Liver (tissue), 9 donors: ENCODE measurements around the gene GRK1. TPM values are rescaled to one million over a fixed set of nuclear protein-coding genes. Genes with fewer than 3 reads are reported as not detected.

ENCODE experiments used
- DNase-seq: peaks from one replicate; pipeline ENCODE4 v3.0.0-alpha.2; 2017; ENCODE audit warnings: low spot score
- H3K27ac ChIP-seq, 2 donors: one replicate each; pipeline ENCODE4 v1.7.0; 2013; ENCODE audit warnings: inconsistent platforms in 2 of 2, low read length in 2 of 2, control low read depth in 1 of 2, low read depth in 1 of 2, mild to moderate bottlenecking in 1 of 2
- H3K27me3 ChIP-seq, 4 donors: one replicate each; pipeline versions ENCODE4 v1.6.1 to v1.7.0; 2013; ENCODE audit warnings: low read length in 3 of 4, inconsistent platforms in 1 of 4, mild to moderate bottlenecking in 1 of 4, moderate library complexity in 1 of 4; ENCODE audit not compliant: control insufficient read depth in 4 of 4, insufficient read depth in 4 of 4
- H3K36me3 ChIP-seq, 4 donors: one replicate each; pipeline versions ENCODE4 v1.6.1 to v1.7.0; 2013; ENCODE audit warnings: low read length in 3 of 4, mild to moderate bottlenecking in 3 of 4, low read depth in 1 of 4, moderate library complexity in 1 of 4; ENCODE audit not compliant: control insufficient read depth in 4 of 4, insufficient read depth in 3 of 4
- H3K4me1 ChIP-seq, 4 donors: one replicate each; pipeline versions ENCODE4 v1.6.1 to v1.7.0; 2013; ENCODE audit warnings: low read length in 3 of 4, mild to moderate bottlenecking in 3 of 4, moderate library complexity in 1 of 4; ENCODE audit not compliant: control insufficient read depth in 4 of 4, insufficient read depth in 4 of 4
- H3K4me3 ChIP-seq, 3 donors: one replicate each; pipeline versions ENCODE4 v1.6.1 to v1.7.0; 2013; ENCODE audit warnings: low read length in 3 of 3, control low read depth in 1 of 3, low read depth in 1 of 3, mild to moderate bottlenecking in 1 of 3
- H3K9ac ChIP-seq, 2 donors: one replicate each; pipeline ENCODE4 v1.7.0; 2013; ENCODE audit warnings: low read length in 2 of 2, mild to moderate bottlenecking in 2 of 2, moderate library complexity in 2 of 2, control low read depth in 1 of 2, low read depth in 1 of 2
- H3K9me3 ChIP-seq, 4 donors: one replicate each; pipeline versions ENCODE4 v1.6.1 to v1.7.0; 2013; ENCODE audit warnings: low read length in 3 of 4; ENCODE audit not compliant: control insufficient read depth in 4 of 4
- ATF3 ChIP-seq: IDR thresholded peaks from 2 replicates; pipeline ENCODE4 v1.6.1; 2016; ENCODE audit warnings: antibody characterized with exemption
- CTCF ChIP-seq: fragments of 150-350 bp; IDR thresholded peaks from 2 replicates; pipeline ENCODE4 v1.5.1; 2017; ENCODE audit warnings: improper control_type of control experiment, low read depth, low read length; ENCODE audit not compliant: missing input control
- EGR1 ChIP-seq, 2 donors: IDR thresholded peaks; 2 replicates each; pipeline ENCODE4 v1.6.1; 2016 to 2018; ENCODE audit warnings: antibody characterized with exemption in 2 of 2, low read depth in 2 of 2
- FOXA1 ChIP-seq: IDR thresholded peaks from 2 replicates; pipeline ENCODE4 v1.6.1; 2016; ENCODE audit warnings: antibody characterized with exemption
- FOXA2 ChIP-seq: IDR thresholded peaks from 2 replicates; pipeline ENCODE4 v1.6.1; 2016; ENCODE audit warnings: antibody characterized with exemption
- GABPA ChIP-seq, 2 donors: IDR thresholded peaks in 1 of 2; conservative IDR thresholded peaks in 1 of 2; 2 replicates each; pipeline ENCODE4 v1.6.1; 2016; ENCODE audit warnings: antibody characterized with exemption in 2 of 2, mild to moderate bottlenecking in 1 of 2, moderate library complexity in 1 of 2
- HNF4A ChIP-seq, 2 donors: conservative IDR thresholded peaks; 2 replicates each; pipeline ENCODE4 v1.6.1; 2016; ENCODE audit warnings: antibody characterized with exemption in 2 of 2, mild to moderate bottlenecking in 2 of 2
- HNF4G ChIP-seq: IDR thresholded peaks from 2 replicates; pipeline ENCODE4 v1.6.1; 2016; ENCODE audit warnings: antibody characterized with exemption
- JUND ChIP-seq, 2 donors: IDR thresholded peaks; 2 replicates each; pipeline ENCODE4 v1.6.1; 2016; ENCODE audit warnings: antibody characterized with exemption in 2 of 2
- MAX ChIP-seq: IDR thresholded peaks from 2 replicates; pipeline ENCODE4 v1.6.1; 2016; ENCODE audit warnings: antibody characterized with exemption
- NR2F2 ChIP-seq: IDR thresholded peaks from 2 replicates; pipeline ENCODE4 v1.6.1; 2016; ENCODE audit warnings: antibody characterized with exemption
- RAD21 ChIP-seq, 2 donors: IDR thresholded peaks; 2 replicates each; pipeline ENCODE4 v1.6.1; 2016; ENCODE audit warnings: antibody characterized with exemption in 2 of 2, mild to moderate bottlenecking in 2 of 2
- REST ChIP-seq: IDR thresholded peaks from 2 replicates; pipeline ENCODE4 v1.6.1; 2016; ENCODE audit warnings: antibody characterized with exemption, mild to moderate bottlenecking
- RXRA ChIP-seq, 2 donors: IDR thresholded peaks; 2 replicates each; pipeline ENCODE4 v1.6.1; 2017 to 2018; ENCODE audit warnings: antibody characterized with exemption in 2 of 2, mild to moderate bottlenecking in 1 of 2
- SP1 ChIP-seq: IDR thresholded peaks from 2 replicates; pipeline ENCODE4 v1.6.1; 2018; ENCODE audit warnings: antibody characterized with exemption, mild to moderate bottlenecking
- TAF1 ChIP-seq: conservative IDR thresholded peaks from 2 replicates; pipeline ENCODE4 v1.6.1; 2016; ENCODE audit warnings: antibody characterized with exemption, mild to moderate bottlenecking
- YY1 ChIP-seq: IDR thresholded peaks from 2 replicates; pipeline ENCODE4 v1.6.1; 2016; ENCODE audit warnings: antibody characterized with exemption, mild to moderate bottlenecking
- ZBTB33 ChIP-seq: IDR thresholded peaks from 2 replicates; pipeline ENCODE4 v1.6.1; 2016; ENCODE audit warnings: antibody characterized with exemption
- WGBS: extraction: QIAGEN DNeasy Blood & Tissue Kit; methylation state at CpG from one replicate; pipeline ENCODE4 v1.1.7; 2013; 5-methylcytosine and 5-hydroxymethylcytosine counted together
- polyA plus RNA-seq, 2 donors: library from polyadenylated mRNA; stranded (reverse) in 1 of 2; unstranded in 1 of 2; fragments of 200-250 nt in 1 of 2; fragments of >200 nt in 1 of 2; fragmentation: Nextera tagmentation in 1 of 2; extraction: Ambion mirVana in 1 of 2; gene quantifications; one replicate each; pipeline versions ENCODE4 v1.2.1 to v1.2.3, GENCODE V29; 2013 to 2015
- total RNA-seq, 2 donors: library from RNA; depleted of rRNA; stranded (reverse); fragments of >200 nt; gene quantifications; one replicate each; pipeline ENCODE4 v1.2.3, GENCODE V29; 2014
- donor health status: healthy.
- donor health status: healthy.
- donor health status: healthy.
- donor health status: healthy.
- donor health status: healthy.

GRK1 gene
- total and polyA plus RNA-seq, 4 donors = 0.05 TPM; not detected in 3

GRCh38 chr13:113731192-113732175 lies 64.5 kb downstream of the GRK1 start:
- 77% methylated on average over 32 of the region's 32 CpGs for WGBS
- Histone ChIP-seq H3K4me3 (no peak overlapping the region), H3K9me3 (no peaks in the 10 kb centered on the region), H3K4me1 (no peaks in the 10 kb centered on the region), H3K36me3 (no peaks in the 10 kb centered on the region), H3K9ac (no peak overlapping the region), H3K27ac (no peak overlapping the region), H3K27me3 (peaks cover 0 to 2% (median 0%) of the 10 kb centered on the region in 4 donors)
- DNase-seq = no peak
- TF ChIP-seq MAX (no peak), JUND (IDR thresholded peaks at IDR 0.05) (no peak), HNF4A (conservative IDR thresholded peaks at IDR 0.05) (no peak), CTCF (no peak), ATF3 (no peak), SP1 (no peak), RXRA (IDR thresholded peaks at IDR 0.05) (no peak), RAD21 (IDR thresholded peaks at IDR 0.05) (no peak), EGR1 (IDR thresholded peaks at IDR 0.05; ENCODE audit: low read depth in 2 of 2) (no peak), HNF4G (no peak), GABPA (IDR thresholded peaks at IDR 0.05 in 1 of 2, conservative IDR thresholded peaks at IDR 0.05 in 1 of 2) (no peak), REST (no peak), YY1 (no peak), FOXA1 (no peak), NR2F2 (no peak), FOXA2 (no peak), TAF1 (no peak), ZBTB33 (no peak)
